NK-92 treated with Interleukin-12 subunit alpha and Interleukin-12 subunit beta, amount 100 ng/mL, for 24 hours (cell line): ENCODE results near the gene PDE4A.
"Not testable (repeated sequence)": the region's sequence is repeated elsewhere in the genome, so short reads cannot be mapped to it uniquely, and the experiment has no call there.

Source experiments
- DNase-seq: peaks from one replicate; lab custom pipeline; 2025; lab: John Stamatoyannopoulos, UW

PDE4A gene

DNA sequence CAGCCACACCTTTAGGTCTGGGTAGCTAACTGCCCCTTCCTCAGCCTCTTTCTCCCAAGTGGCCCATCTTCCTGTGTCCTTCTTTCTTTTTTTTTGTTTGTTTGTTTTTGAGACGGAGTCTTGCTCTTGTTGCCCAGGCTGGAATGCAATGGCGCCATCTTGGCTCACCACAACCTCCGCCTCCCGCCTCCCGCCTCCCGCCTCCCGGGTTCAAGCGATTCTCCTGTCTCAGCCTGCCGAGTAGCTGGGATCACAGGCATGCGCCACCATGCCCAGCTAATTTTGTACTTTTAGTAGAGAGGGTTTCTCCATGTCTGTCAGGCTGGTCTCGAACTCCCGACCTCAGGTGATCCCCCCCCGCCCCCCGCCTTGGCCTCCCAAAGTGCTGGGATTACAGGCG lies 41.7 kb downstream of the PDE4A start:
- not testable (repeated sequence) for DNase-seq

DNA sequence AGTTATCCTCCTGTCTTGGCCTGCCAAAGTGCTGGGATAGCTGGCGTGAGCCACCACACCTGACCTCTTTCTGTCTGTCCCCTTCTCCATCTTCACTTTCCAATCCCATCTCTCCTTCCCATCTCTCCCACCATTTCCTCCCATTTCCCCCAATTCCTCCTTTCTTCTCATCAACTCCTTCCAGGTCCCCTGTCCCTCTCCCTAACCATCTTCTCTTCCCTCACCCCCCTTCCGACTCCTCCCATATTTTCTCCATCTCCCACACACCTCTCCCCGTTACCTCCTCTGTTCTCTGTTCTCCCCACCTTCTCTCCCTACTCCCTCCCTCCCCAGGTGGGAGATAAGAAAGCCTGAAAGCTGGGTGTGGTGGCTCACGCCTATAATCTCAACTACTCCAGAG lies 42.2 kb downstream of the PDE4A start:
- DNase-seq, result no peak

DNA sequence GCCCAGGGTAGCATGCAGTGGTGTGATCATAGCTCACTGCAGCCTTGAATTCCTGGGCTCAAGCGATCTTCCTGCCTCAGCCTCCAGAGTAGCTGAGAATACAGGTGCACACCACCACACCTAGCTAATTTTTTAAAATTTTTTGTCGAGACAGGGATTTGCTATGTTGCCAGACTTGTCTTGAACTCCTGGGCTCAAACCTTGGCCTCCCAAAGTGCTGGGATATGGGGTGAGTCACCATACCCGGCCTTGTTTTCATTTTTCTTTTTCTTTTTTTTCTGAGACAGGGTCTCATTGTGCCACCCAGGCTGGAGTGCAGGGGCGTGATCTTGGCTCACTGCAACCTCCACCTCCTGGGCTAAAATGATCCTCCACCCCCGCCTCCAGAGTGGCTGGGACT lies 44.1 kb downstream of the PDE4A start:
- DNase-seq, result no peak

DNA sequence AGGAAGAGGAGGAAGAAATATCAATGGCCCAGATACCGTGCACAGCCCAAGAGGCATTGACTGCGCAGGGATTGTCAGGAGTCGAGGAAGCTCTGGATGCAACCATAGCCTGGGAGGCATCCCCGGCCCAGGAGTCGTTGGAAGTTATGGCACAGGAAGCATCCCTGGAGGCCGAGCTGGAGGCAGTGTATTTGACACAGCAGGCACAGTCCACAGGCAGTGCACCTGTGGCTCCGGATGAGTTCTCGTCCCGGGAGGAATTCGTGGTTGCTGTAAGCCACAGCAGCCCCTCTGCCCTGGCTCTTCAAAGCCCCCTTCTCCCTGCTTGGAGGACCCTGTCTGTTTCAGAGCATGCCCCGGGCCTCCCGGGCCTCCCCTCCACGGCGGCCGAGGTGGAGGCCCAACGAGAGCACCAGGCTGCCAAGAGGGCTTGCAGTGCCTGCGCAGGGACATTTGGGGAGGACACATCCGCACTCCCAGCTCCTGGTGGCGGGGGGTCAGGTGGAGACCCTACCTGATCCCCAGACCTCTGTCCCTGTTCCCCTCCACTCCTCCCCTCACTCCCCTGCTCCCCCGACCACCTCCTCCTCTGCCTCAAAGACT lies 46.9 kb downstream of the PDE4A start:
- no peak for DNase-seq

DNA sequence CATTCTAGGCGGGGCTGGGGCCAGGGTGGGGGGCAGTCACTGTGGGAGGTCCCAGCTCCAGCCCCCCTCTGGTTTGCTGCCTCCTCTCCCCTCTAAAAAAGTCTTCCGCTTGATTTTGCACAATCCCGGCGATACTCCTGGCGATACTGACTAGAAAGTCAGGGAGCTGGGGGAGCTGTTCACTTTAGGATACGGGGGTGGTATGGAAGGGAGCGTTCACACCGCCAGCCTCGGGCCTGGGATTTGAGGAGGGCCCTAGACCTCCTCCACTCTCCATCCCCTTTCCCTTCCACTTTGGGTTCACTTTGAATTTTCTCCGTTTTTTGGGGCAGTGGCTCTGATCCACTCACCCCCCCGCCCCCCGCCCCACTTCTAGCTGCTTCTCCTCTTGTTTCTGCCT lies 47.8 kb downstream of the PDE4A start:
- no peak for DNase-seq

DNA sequence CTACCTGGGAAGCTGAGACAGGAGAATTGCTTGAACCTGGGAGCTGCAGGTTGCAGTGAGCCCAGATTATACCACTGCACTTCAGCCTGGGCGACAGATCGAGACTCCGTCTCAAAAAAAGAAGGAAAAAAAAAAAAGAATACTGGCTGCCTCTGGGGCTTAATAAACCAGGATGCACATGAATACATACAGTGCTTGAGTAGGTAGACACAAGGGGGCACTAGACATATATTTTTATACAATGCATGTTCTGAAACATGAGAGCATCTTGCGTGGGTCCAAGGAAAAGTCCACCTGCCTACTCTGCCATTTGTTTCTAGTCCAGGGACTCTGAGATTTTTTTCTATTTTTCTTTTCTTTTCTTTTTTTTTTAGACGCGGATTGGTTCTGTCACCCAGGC lies 51.6 kb downstream of the PDE4A start:
- no peak for DNase-seq

DNA sequence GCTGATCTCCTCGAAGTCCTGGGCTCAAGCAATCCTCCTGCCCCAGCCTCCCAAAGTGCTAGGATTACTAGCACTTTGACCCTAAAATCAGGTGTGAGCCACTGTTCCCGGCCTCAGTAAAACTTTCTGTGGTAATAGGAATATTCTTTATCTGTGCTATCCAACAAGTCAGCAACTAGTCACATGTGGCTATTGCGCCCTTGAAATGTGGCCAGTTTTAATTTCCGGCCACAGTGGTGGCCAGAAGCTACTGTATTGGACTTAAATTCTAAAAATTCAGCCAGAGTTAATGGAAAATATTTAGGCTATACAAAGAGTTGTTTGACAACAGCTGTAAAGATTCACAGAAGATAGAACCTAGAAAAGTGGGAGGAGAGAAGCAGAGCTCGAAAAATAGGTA lies 52.9 kb downstream of the PDE4A start:
- DNase-seq, result no peak

DNA sequence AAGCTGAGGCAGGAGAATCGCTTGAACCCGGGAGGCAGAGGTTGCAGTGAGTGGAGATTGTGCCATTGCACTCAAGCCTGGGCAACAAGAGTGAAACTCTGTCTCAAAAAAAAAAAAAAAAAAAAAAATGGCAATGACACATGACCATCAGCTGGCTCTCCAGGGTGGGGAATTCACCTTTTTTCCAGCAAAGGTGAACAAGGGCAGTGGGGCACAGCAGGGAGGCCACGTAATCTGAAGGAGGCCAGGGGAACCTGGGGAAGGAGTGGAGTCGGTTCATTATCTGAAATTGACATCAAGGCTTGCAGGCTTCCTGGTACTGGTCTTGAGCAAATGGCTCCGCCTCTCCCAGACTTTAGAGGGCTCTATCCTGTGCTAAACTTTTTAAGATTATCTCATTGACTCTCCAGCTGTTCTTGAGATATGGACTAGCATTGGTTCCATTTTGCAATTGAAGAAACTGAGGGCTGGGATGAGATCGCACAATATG lies 54.7 kb downstream of the PDE4A start:
- no peak for DNase-seq

DNA sequence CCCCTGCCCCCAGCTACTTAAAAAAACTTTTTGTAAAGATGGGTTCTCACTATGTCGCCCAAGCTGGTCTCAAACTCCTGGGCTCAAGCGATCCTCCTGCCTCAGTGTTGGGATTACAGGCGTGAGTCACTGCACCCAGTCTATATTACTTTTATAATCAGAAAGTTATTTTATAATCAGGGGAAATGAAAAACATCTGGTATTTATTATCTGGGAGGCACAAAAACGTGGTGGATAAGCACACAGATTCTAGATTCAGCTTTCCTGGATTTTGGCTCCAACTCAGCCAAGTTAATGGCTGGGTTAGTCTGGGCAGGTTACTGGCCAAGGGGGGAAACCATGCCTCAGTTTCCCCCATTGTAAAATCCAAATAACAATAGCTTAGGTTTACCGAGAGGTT lies 58.1 kb downstream of the PDE4A start:
- DNase-seq, result no peak

DNA sequence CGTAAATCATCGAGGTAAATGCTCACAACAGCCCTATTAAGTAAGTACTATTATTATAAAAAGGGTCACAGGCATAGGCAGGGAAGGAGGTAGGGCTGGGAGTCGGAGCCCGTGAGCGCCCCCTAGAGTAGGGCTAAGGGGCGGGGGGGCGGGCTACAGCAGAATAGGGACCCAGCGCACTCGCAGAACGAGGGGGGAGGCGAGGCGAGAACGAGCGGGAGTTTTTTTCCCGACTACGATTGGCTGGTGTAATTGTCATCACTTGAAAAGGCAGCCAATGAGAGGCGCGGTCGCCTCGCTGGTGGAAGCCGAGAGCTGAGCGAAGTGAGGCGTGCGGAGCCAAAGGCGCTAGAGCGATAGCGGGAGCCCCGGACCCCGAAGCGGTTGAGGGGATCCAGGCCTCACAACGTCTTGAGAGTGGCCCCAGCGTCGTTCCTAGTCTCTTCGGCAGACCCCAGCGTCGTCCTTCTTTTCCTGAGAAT lies 58.6 kb downstream of the PDE4A start:
- no peak for DNase-seq

DNA sequence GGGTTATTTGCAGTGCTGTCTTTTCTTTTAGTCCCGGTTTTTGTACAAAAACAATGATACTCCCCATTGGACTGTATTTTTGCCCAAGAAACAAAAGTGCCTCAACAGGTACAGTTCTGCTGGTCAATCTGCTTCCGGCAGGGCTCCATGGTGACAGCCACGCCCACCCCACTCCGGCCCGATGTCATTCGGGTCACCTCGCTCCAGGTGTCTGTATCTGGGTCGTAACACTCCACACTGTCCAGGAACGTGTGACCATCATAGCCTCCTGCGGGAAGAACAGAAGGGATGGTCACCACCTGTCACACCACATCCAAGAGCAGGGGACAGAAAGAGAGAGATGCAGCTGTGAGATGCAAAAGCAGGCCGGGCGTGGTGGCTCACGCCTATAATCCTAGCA lies 66.2 kb downstream of the PDE4A start:
- no peak for DNase-seq

DNA sequence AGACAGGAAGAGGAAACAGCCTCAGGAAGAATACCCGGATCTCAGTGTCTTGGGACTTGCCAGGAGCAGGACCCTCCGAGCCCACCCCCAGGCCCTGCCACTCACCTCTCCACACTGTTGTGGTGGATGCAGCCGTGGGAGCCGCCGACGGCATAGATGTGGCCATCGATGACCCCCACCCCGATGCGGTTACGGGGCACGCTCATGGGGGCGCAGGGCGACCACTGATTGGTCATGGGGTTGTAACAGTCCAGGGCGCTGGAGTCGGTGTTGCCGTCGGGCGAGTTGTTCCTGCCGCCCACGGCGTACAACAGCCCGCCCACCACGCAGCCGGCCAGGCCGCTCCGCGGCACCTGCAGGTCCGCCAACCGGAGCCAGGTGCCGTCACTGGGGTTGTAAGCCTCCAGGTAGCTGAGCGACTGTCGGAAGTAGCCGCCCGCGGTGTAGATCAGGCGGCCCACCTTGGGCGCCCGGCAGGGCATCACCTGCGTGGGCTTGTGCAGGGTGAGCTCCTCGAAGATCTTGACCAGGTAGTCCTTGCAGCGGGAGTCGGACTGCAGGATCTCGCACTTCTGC lies 71.2 kb downstream of the PDE4A start:
- no peak for DNase-seq

DNA sequence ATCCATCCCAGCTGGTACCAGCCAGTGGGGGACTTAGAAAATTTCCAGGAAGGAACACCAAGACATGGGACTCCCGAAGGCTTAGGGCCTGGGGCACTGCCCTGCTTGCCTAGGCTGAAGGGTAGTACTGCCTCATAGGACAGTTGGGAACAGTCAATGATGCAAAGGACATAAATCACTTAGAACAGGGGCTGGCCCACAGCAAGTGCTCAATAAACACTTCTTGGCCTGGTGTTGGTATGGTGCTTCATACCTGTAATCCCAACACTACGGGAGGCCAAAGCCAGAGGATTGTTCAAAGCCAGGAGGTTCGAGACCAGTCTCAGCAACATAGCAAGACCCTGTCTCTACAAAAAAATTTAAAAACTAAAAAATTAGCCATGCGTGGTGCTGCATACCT lies 77.0 kb downstream of the PDE4A start:
- no peak for DNase-seq

DNA sequence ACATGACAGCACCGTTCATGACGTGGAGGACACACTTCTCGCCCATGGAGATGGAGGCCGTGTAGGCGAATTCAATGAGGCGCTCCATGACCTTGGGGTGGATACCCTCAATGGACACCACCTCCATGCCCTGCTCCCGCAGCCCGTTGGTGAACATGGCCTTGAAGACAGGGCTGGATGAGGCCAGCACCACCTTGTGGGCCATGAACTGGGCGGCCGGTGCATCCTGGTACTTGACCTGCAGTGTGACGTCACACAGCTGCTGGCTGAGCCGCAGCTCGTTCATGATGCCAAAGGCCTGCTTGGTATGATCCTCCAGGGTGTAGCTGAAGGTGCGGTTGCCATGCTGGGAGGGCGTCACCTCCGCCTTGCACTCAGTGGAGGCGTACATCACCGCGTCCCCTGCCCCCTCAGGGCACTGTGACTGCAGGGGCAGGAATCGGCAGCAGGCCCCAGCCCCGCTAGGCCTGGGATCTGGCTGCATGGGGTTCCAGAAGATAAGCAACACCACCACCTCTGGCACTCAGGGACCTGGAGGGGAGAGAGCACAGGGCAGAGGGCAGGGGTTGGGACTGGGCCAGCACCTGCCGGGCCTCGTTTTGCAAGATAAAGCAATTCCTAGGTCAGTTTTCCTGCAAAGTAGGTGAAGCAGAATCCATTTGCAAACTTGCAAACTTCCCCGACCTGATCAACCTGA lies 79.4 kb downstream of the PDE4A start:
- no peak for DNase-seq

DNA sequence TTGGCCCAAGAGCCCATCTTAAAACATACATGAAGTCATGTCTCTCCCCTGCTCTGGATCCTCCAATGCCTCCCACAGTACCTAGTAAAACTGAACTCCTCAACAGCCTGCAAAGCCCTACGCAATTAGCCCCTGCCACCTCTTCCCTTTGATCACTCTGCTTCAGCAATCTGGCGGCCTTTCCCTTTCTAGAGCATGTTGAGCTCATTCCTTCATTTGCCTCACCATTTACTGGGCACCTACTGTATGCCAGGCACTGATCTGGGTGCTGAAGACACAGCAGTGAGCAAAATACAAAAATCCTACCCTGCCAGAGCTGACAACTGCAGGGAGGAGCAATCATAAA lies 79.9 kb downstream of the PDE4A start:
- no peak for DNase-seq

DNA sequence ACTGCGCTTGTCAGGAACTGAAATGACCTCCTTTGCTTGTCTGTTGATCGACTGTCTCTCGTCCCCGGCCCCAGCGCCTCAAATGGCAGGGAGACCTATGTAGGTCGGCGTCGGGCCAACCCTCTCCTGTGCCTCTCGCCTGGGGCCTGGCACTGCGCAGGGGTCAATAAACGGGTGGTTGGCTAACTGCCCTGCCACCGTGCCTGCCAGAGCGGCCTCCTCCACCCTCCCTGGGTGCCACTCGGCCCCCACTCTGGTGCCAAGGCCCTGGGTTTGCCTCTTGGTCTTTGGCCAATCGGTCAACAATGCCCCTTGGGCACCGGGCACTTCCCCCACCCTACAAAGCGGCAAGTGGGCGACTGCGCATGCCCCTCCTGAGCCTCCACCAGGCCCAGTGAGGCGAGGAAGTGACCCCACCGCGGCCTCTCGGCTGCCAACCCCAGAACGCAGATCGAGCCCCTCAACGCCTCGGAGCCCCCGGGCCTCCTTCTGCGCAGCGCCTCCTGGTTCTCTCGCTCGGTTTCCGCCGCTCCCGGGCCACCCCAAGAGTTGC lies 81.7 kb downstream of the PDE4A start:
- peak; percentile 64 for DNase-seq

DNA sequence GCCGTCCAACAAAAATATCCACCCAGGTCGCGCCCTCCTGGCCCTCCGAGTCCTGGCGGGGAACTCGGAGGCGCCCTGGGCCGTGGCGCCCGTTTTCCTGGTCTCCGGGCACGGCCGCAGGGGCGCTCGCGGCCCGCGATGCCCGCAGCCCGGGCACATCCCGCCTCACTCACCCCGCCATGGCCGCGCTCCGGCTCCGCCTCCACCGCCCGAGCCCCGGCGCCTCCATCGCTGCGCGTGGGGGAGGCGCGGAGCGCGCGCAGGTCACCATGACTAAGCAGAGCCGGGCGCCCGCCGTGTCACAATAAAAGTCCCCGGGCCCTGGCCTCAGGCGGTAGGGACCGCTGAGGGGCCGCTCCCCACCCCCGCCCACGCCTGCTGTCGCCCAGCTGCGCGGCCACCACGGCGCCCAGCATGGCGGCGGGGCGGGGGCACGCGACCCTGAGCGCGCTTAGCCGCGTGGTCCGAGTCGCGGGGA lies 82.2 kb downstream of the PDE4A start:
- DNase-seq, result peak; percentile 95

DNA sequence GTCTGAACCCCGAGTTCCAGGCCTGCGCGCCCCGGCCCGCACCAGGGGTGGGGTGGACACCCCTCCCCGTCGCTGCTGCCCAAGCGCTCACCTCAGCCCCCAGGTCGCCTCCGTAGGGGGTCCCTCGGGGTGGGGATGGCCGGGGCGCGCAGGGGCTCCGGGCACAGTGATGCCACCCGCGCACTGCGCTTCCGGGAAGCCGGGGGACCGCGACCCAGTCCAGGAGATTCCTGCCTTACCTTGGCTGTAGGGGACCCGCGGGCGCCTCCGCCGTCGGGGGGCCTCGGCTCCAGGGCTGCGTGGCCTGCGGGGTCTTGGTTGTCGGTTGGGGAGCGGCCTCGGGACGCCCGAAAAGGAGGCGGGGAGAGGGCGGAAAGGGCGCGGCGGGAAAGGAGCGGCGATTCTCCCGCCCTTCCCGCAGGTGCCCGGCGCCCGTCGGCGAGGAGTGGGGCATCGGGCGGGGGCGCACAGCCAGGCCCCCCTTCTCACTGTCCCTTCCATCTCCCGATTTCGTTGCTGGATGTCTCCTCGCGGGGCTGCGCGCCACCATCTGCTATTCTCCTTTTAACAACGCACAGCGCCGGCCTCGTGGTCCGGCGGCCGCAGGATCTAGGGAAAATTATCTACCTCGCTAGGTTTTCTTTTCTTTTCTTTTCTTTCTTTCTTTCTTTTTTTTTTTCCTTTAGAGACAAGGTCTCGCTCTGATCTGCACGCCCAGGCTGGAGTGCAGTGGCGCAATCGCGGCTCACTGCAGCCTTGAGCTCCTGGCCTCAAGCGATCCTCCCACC lies 82.9 kb downstream of the PDE4A start, which contains the start of gene KEAP1:
Gene KEAP1 (minus strand): TSS at position 355 of the 788 bp plus-strand sequence. CDS start 3,323 bp downstream, outside the sequence.
- DNase-seq, result peak; percentile 39

DNA sequence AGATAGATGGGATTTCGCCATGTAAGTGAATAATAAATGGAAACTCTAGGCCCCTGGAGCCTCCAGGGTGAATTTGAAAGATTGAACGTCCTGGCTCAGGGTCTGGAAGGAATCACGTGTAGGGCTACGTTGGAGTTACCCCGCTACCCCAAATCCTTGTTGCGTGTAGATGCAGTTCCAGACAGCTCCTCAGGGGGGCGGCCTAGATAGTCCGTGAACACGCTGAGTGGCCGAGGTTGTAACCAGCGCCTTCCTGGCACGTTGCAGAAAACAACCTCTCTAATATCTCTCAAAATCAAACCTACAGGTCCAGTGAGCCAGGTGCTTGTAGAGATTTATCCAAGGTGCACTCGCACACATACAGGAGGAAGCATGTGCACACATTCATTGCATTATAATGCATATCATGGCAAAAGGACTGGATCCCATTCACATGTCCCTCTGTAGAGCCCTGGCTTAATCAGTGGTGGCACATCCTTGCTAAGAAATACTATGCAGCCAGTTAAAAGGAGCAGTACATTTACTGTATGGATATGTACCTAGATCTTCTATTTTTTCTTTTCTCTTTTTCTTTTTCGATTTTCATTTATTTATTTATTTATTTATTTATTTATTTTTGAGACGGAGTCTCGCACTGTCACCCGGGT lies 85.4 kb downstream of the PDE4A start:
- peak; percentile 31 for DNase-seq

DNA sequence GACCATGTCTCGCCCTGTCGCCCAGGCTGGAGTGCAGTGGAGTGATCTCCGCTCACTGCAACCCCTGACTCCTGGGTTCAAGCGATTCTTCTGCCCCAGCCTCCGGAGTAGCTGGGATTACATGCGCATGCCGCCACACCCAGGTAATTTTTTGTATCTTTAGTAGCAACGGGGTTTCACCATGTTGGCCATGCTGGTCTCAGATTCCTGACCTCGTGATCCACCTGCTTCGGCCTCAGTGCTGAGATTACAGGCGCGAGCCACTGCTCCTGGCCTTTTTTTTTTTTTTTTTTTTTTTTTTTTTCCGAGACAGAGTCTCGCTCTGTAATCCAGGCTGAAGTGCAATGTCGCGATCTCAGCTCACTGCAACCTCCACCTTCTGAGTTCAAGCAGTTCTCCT lies 87.7 kb downstream of the PDE4A start:
- no peak for DNase-seq

DNA sequence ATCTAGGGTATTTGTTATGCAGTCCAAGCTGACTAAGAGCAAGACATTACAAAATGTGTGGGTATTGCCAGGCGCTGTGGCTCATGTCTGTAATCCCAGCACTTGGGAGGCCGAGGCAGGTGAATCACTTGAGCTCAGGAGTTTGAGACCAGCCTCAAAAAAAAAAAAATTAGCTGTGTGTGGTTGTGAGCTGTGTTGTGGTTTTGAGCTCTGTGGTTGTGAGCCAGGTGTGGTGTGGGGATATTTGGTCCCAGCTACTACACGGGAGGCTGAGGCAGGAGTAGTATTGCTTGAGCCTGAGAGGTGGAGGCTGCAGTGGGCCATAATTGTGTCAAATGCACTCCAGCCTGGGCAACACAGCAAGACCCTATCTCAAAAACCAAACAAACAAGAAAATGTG lies 88.4 kb downstream of the PDE4A start:
- peak; percentile 46 for DNase-seq
